NOMO-1 (cell line): ENCODE results near the gene CYSRT1.

Experiments
- DNase-seq, 2 experiments: peaks; one replicate each; lab custom pipeline; 2025; ENCODE audit not compliant: unreplicated experiment in 2 of 2; lab: John Stamatoyannopoulos, UW

CYSRT1 gene

GRCh38 chr9:137205126-137206069, 19.6 kb upstream of the CYSRT1 start, which contains the start of the genes NDOR1 and TMEM203:
Gene NDOR1, plus strand, starts transcription at chr9:137205700. Its CDS starts 78 bp downstream, at chr9:137205778.
Gene TMEM203, minus strand, starts transcription at chr9:137205648. Its CDS starts 234 bp downstream, at chr9:137205414.
- DNase-seq: peak; percentile 89 to 92

GRCh38 chr9:137206602-137207001, 18.4 kb upstream of the CYSRT1 start:
- DNase-seq: no peak

- DNase-seq: no peak
Observed at GRCh38 chr9:137211532-137211931, 13.4 kb upstream of the CYSRT1 start.

GRCh38 chr9:137212520-137212919, 12.5 kb upstream of the CYSRT1 start:
- DNase-seq: no peak

- no peak for DNase-seq
Observed at GRCh38 chr9:137213160-137214060, 11.6 kb upstream of the CYSRT1 start.

- DNase-seq: no peak
Observed at GRCh38 chr9:137214620-137215019, 10.4 kb upstream of the CYSRT1 start.

- no peak for DNase-seq
Observed at GRCh38 chr9:137215196-137215986, 9.6 kb upstream of the CYSRT1 start.

GRCh38 chr9:137216188-137216965, 8.6 kb upstream of the CYSRT1 start:
- no peak for DNase-seq

- DNase-seq: no peak
Observed at GRCh38 chr9:137217276-137218211, 7.4 kb upstream of the CYSRT1 start.

- DNase-seq: no peak
Observed at GRCh38 chr9:137218212-137218753, 6.7 kb upstream of the CYSRT1 start.

- DNase-seq: no peak
Observed at GRCh38 chr9:137218754-137219271, 6.2 kb upstream of the CYSRT1 start.

- no peak for DNase-seq
Observed at GRCh38 chr9:137219757-137220316, 5.1 kb upstream of the CYSRT1 start.

- no peak for DNase-seq
Observed at GRCh38 chr9:137220317-137221094, 4.5 kb upstream of the CYSRT1 start.

GRCh38 chr9:137221095-137221505, 3.9 kb upstream of the CYSRT1 start:
- no peak for DNase-seq

GRCh38 chr9:137221506-137222111, 3.4 kb upstream of the CYSRT1 start:
- DNase-seq: no peak

- DNase-seq: no peak
Observed at GRCh38 chr9:137222190-137223077, 2.5 kb upstream of the CYSRT1 start, which contains the start of gene RNF208. Gene RNF208, minus strand, starts transcription at chr9:137222240. Its CDS starts 1,028 bp downstream, at chr9:137221212.
